Measurements from ENCODE around the gene DOHH.

The DOHH gene

DNA sequence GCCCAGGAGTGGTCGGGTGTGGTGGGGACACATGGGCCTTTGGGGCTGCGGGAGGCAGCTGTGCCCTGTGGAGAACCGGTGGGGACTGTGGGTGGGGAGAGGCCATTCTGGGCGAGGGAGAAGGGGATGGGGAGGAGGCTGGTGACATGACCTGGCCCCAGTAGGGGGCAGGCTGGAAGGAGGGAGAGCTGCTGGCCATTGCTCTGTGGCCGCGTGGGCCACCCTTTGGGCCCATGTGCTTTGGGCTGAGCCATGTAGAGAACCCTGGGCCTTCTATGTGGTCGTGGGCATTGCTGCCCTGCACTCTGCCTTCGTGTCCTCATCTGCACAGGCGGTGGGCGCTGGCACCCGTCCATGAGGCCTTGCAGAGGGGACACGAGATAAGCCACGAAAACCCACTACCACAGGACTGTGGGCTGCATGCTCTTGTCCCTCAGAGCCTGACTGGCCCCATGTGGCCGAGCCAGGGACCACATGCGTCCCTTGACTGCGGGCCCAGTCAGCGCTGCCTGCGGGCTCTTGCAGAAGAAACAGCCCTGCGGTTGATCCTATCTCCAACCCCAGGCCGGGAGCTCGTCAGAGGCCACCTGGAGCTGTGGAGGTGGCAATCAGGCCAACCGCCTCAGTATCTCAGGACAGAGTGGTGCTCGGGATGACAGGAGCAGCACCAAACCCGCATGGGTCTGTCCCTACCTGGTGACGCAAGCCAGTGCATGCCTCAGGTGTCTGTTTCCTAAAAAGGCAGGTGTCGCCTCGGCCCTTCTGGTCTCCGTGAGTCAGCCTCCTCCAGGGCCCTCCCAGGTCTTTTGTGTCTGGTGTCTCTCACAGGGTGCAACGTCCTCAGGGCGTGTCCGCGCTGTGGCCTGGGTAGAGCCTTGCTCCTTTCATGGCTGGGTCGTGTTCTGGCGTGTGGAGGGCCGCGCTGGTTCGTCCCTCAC, 20.0 kb upstream of the DOHH start:
- H3K9ac ChIP-seq (ENCODE audit: low read length in 5 of 5), result no peak overlapping the region
- peaks cover 0 to 60% (median 40%) of the 10 kb centered on the region in 5 donors for H3K36me3 ChIP-seq (ENCODE audit: control insufficient read depth in 5 of 5, insufficient read depth in 5 of 5, low read length in 5 of 5)
- H3K27me3 ChIP-seq (ENCODE audit: control insufficient read depth in 5 of 5, insufficient read depth in 4 of 5, low read length in 5 of 5), result no peaks in the 10 kb centered on the region
- no peak overlapping the region for H3K27ac ChIP-seq (ENCODE audit: low read depth, low read length)
- no peak overlapping the region for H3K4me3 ChIP-seq (ENCODE audit: low read depth in 1 of 5, low read length in 5 of 5)
- H3K9me3 ChIP-seq (ENCODE audit: control insufficient read depth in 5 of 5, low read length in 5 of 5), result no peaks in the 10 kb centered on the region
- H3K4me1 ChIP-seq (ENCODE audit: control insufficient read depth in 5 of 5, insufficient read depth in 5 of 5, low read length in 5 of 5), result peaks cover 0 to 4% (median 0%) of the 10 kb centered on the region in 5 donors

- H3K9ac ChIP-seq (ENCODE audit: low read length in 5 of 5), result no peak overlapping the region
- peaks cover 0 to 11% (median 9%) of the 10 kb centered on the region in 5 donors for H3K4me1 ChIP-seq (ENCODE audit: control insufficient read depth in 5 of 5, insufficient read depth in 5 of 5, low read length in 5 of 5)
- H3K27me3 ChIP-seq (ENCODE audit: control insufficient read depth in 5 of 5, insufficient read depth in 4 of 5, low read length in 5 of 5), result no peaks in the 10 kb centered on the region
- no peaks in the 10 kb centered on the region for H3K9me3 ChIP-seq (ENCODE audit: control insufficient read depth in 5 of 5, low read length in 5 of 5)
- H3K4me3 ChIP-seq (ENCODE audit: low read depth in 1 of 5, low read length in 5 of 5), result no peak overlapping the region
- H3K36me3 ChIP-seq (ENCODE audit: control insufficient read depth in 5 of 5, insufficient read depth in 5 of 5, low read length in 5 of 5), result peaks cover 0 to 49% (median 30%) of the 10 kb centered on the region in 5 donors
- no peak overlapping the region for H3K27ac ChIP-seq (ENCODE audit: low read depth, low read length)
Observed at GRCh38 chr19:3519126-3519525, 18.7 kb upstream of the DOHH start.

GRCh38 chr19:3518659-3519058, 18.2 kb upstream of the DOHH start:
- H3K27ac ChIP-seq (ENCODE audit: low read depth, low read length), result no peak overlapping the region
- no peak overlapping the region for H3K4me3 ChIP-seq (ENCODE audit: low read depth in 1 of 5, low read length in 5 of 5)
- no peaks in the 10 kb centered on the region for H3K9me3 ChIP-seq (ENCODE audit: control insufficient read depth in 5 of 5, low read length in 5 of 5)
- no peak overlapping the region for H3K9ac ChIP-seq (ENCODE audit: low read length in 5 of 5)
- no peaks in the 10 kb centered on the region for H3K27me3 ChIP-seq (ENCODE audit: control insufficient read depth in 5 of 5, insufficient read depth in 4 of 5, low read length in 5 of 5)
- peaks cover 0 to 45% (median 26%) of the 10 kb centered on the region in 5 donors for H3K36me3 ChIP-seq (ENCODE audit: control insufficient read depth in 5 of 5, insufficient read depth in 5 of 5, low read length in 5 of 5)
- H3K4me1 ChIP-seq (ENCODE audit: control insufficient read depth in 5 of 5, insufficient read depth in 5 of 5, low read length in 5 of 5), result peaks cover 0 to 16% (median 9%) of the 10 kb centered on the region in 5 donors

GRCh38 chr19:3518255-3518654, 17.8 kb upstream of the DOHH start:
- H3K36me3 ChIP-seq (ENCODE audit: control insufficient read depth in 5 of 5, insufficient read depth in 5 of 5, low read length in 5 of 5), result peaks cover 0 to 41% (median 22%) of the 10 kb centered on the region in 5 donors
- no peak overlapping the region for H3K27ac ChIP-seq (ENCODE audit: low read depth, low read length)
- H3K4me3 ChIP-seq (ENCODE audit: low read depth in 1 of 5, low read length in 5 of 5), result no peak overlapping the region
- H3K9ac ChIP-seq (ENCODE audit: low read length in 5 of 5), result no peak overlapping the region
- peaks cover 2 to 20% (median 13%) of the 10 kb centered on the region in 5 donors for H3K4me1 ChIP-seq (ENCODE audit: control insufficient read depth in 5 of 5, insufficient read depth in 5 of 5, low read length in 5 of 5)
- H3K27me3 ChIP-seq (ENCODE audit: control insufficient read depth in 5 of 5, insufficient read depth in 4 of 5, low read length in 5 of 5), result no peaks in the 10 kb centered on the region
- H3K9me3 ChIP-seq (ENCODE audit: control insufficient read depth in 5 of 5, low read length in 5 of 5), result no peaks in the 10 kb centered on the region

DNA sequence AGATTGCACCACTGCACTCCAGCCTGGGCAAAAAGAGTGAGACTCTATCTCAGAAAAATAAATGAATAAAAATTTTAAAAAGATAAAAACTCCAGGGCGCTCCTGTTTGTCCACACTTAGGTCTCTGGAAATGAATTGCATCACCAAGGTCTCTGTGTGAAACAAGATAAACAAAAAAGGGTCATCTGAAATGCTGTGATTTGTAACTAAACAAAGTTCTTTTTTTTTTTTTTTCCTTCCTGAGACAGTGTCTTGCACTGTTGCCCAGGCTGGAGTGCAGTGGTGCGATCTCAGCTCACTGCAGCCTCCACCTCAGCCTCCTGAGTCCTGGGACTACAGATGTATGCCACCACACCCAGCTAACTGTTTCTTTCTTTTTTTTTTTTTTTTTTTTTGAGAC, 17.2 kb upstream of the DOHH start:
- Histone ChIP-seq H3K27me3 (ENCODE audit: control insufficient read depth in 5 of 5, insufficient read depth in 4 of 5, low read length in 5 of 5) (no peaks in the 10 kb centered on the region), H3K4me3 (ENCODE audit: low read depth in 1 of 5, low read length in 5 of 5) (no peak overlapping the region), H3K9ac (ENCODE audit: low read length in 5 of 5) (no peak overlapping the region), H3K27ac (ENCODE audit: low read depth, low read length) (no peak overlapping the region), H3K36me3 (ENCODE audit: control insufficient read depth in 5 of 5, insufficient read depth in 5 of 5, low read length in 5 of 5) (peaks cover 0 to 34% (median 18%) of the 10 kb centered on the region in 5 donors), H3K4me1 (ENCODE audit: control insufficient read depth in 5 of 5, insufficient read depth in 5 of 5, low read length in 5 of 5) (peaks cover 2 to 26% (median 19%) of the 10 kb centered on the region in 5 donors), H3K9me3 (ENCODE audit: control insufficient read depth in 5 of 5, low read length in 5 of 5) (no peaks in the 10 kb centered on the region)

DNA sequence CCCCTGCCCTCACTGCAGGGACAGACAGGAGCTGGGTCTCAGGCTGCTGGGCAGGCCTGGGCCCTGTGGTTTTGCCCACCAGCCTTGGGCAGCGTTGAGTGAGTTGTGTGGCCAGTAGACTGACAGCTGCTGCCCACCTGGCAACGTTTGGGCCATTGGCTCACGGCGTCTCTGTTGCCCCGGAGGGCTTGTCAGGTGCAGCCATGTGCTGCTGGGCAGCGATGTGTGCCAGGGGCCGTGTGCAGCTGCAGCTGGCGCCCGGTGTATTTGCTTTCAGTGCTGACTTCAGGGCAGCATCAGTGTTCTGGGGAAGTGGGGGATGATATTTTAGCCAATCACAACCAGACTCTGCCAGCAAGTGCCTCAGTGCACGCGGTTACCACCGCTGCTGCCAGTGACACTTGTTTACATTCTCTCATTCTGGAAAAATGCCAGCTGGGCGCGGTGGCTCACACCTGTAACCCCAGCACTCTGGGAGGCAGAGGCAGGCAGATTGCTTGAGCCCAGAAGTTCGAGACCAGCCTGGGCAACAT, 16.3 kb upstream of the DOHH start:
- H3K9me3 ChIP-seq (ENCODE audit: control insufficient read depth in 5 of 5, low read length in 5 of 5), result no peaks in the 10 kb centered on the region
- H3K36me3 ChIP-seq (ENCODE audit: control insufficient read depth in 5 of 5, insufficient read depth in 5 of 5, low read length in 5 of 5), result peaks cover 0 to 25% (median 14%) of the 10 kb centered on the region in 5 donors
- H3K9ac ChIP-seq (ENCODE audit: low read length in 5 of 5), result peak overlapping the region in 1 of 5 donors; percentile 2
- no peak overlapping the region for H3K4me3 ChIP-seq (ENCODE audit: low read depth in 1 of 5, low read length in 5 of 5)
- H3K27ac ChIP-seq (ENCODE audit: low read depth, low read length), result no peak overlapping the region
- H3K4me1 ChIP-seq (ENCODE audit: control insufficient read depth in 5 of 5, insufficient read depth in 5 of 5, low read length in 5 of 5), result peaks cover 2 to 35% (median 27%) of the 10 kb centered on the region in 5 donors
- no peaks in the 10 kb centered on the region for H3K27me3 ChIP-seq (ENCODE audit: control insufficient read depth in 5 of 5, insufficient read depth in 4 of 5, low read length in 5 of 5)

- peaks cover 2 to 43% (median 33%) of the 10 kb centered on the region in 5 donors for H3K4me1 ChIP-seq (ENCODE audit: control insufficient read depth in 5 of 5, insufficient read depth in 5 of 5, low read length in 5 of 5)
- H3K36me3 ChIP-seq (ENCODE audit: control insufficient read depth in 5 of 5, insufficient read depth in 5 of 5, low read length in 5 of 5), result peaks cover 0 to 26% (median 17%) of the 10 kb centered on the region in 5 donors
Observed at GRCh38 chr19:3515891-3516422, 15.5 kb upstream of the DOHH start.

DNA sequence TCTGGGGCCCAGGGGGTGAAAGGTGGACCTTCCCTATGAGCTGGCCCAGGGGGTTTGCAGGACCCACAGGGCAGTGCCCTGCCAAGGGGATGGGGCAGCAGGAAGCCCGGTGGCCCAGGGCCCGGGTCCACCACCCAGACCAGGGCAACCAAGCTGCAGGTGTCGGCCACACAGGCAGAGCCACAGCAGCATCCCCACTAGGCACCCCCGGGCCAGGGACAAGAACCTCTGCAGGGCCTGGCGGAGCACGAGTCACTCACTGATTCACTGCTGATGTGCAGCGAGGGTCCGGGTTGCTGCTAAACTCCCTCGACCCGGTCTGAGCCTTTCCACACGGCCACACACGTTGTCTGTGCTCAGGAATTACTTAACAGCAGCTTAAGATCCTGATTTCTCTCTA, 14.5 kb upstream of the DOHH start:
- Histone ChIP-seq H3K9ac (ENCODE audit: low read length in 5 of 5) (peak overlapping the region in 2 of 5 donors; percentile 20 to 42), H3K27me3 (ENCODE audit: control insufficient read depth in 5 of 5, insufficient read depth in 4 of 5, low read length in 5 of 5) (no peaks in the 10 kb centered on the region), H3K36me3 (ENCODE audit: control insufficient read depth in 5 of 5, insufficient read depth in 5 of 5, low read length in 5 of 5) (peaks cover 0 to 26% (median 22%) of the 10 kb centered on the region in 5 donors), H3K27ac (ENCODE audit: low read depth, low read length) (no peak overlapping the region), H3K4me3 (ENCODE audit: low read depth in 1 of 5, low read length in 5 of 5) (no peak overlapping the region), H3K4me1 (ENCODE audit: control insufficient read depth in 5 of 5, insufficient read depth in 5 of 5, low read length in 5 of 5) (peaks cover 2 to 45% (median 33%) of the 10 kb centered on the region in 5 donors), H3K9me3 (ENCODE audit: control insufficient read depth in 5 of 5, low read length in 5 of 5) (no peaks in the 10 kb centered on the region)

More at GRCh38 chr19:3515891-3516422, 15.5 kb upstream of the DOHH start:
- Histone ChIP-seq H3K4me3 (ENCODE audit: low read depth in 1 of 5, low read length in 5 of 5) (no peak overlapping the region), H3K9me3 (ENCODE audit: control insufficient read depth in 5 of 5, low read length in 5 of 5) (no peaks in the 10 kb centered on the region), H3K9ac (ENCODE audit: low read length in 5 of 5) (no peak overlapping the region), H3K27me3 (ENCODE audit: control insufficient read depth in 5 of 5, insufficient read depth in 4 of 5, low read length in 5 of 5) (no peaks in the 10 kb centered on the region), H3K27ac (ENCODE audit: low read depth, low read length) (no peak overlapping the region)

DNA sequence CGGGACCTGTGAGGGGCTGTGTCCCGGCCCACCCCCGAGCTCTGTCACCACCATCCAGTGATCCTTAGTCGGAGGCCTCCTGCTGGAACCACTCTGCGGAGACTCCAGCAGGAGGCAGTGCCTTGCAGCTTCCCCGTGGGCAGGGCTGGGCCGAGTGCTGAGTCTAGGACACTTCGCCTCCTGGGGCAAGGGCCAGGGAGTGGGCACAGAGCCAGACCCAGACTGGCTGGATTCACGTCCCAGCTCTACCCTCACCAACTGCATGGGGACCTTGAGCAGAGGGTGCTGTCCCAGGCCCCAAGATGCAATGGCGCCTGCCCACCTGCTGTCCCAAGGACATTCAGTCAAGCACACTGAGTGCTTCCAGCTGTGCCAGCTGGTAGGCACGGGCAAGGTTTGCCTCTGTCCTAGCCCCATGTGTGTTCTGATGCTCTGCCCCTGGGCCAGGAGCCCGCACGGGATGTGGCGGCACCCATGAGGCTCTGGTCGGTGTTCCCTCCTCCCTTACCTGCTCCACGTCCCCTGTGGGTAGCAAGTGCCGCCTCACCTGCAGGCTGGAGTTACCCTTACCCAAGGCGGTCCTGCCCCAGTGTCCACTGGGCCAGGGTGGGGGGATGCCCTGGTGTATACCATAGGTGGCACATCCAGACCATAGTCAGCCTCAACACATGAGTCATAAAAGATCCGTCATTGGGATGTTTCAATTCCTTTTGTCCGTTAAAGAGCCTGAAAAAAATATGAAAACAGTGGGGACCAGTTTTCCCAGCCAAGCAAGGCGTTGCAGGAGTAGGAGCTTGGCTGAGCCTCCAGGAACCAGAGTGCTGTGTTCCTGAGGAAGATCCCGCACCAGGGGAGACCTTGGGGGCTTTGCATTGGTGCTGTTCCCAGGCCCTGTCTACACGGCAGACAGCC, 13.0 kb upstream of the DOHH start:
- Histone ChIP-seq H3K4me1 (ENCODE audit: control insufficient read depth in 5 of 5, insufficient read depth in 5 of 5, low read length in 5 of 5) (peaks cover 2 to 50% (median 37%) of the 10 kb centered on the region in 5 donors), H3K27me3 (ENCODE audit: control insufficient read depth in 5 of 5, insufficient read depth in 4 of 5, low read length in 5 of 5) (no peaks in the 10 kb centered on the region), H3K9ac (ENCODE audit: low read length in 5 of 5) (no peak overlapping the region), H3K27ac (ENCODE audit: low read depth, low read length) (no peak overlapping the region), H3K9me3 (ENCODE audit: control insufficient read depth in 5 of 5, low read length in 5 of 5) (no peaks in the 10 kb centered on the region), H3K4me3 (ENCODE audit: low read depth in 1 of 5, low read length in 5 of 5) (no peak overlapping the region), H3K36me3 (ENCODE audit: control insufficient read depth in 5 of 5, insufficient read depth in 5 of 5, low read length in 5 of 5) (peaks cover 0 to 25% (median 16%) of the 10 kb centered on the region in 5 donors)

Measured in subcutaneous abdominal adipose tissue (tissue), 5 donors.